HCT116 (cell line): ENCODE measurements around the gene KAT6B. TPM values are rescaled to one million over a fixed set of nuclear protein-coding genes. Genes with fewer than 3 reads are reported as not detected.

Source experiments
- ATAC-seq: fragments of 200-7000 bp; cut with Tn5 transposase; 2 replicates; pipeline ENCODE4 v1.9.1; 2020; ENCODE audit warnings: mild to moderate bottlenecking, moderate library complexity
- BruUV-seq: library from RNA; stranded (reverse); fragments of 400-500 nt; replicated peaks from 2 replicates; lab custom pipeline; 2021; lab: Mats Ljungman, UMichigan
- CTCF ChIA-PET: fragments of 300-600 bp; sonication (Branson Sonifier 250); formaldehyde crosslinking; loops from one replicate; lab custom pipeline; 2021; ENCODE audit warnings: antibody characterized with exemption; lab: Charles Lee
- POLR2A ChIA-PET: fragments of 300-600, 350-600 bp; sonication (Branson Sonifier 250); formaldehyde crosslinking; loops from one replicate; lab custom pipeline; 2021; ENCODE audit warnings: antibody characterized with exemption; lab: Charles Lee
- RAD21 ChIA-PET, 2 experiments: fragments of 300-600 bp; sonication (Branson Sonifier 250); formaldehyde crosslinking; loops; one replicate each; lab custom pipeline; 2023; ENCODE audit warnings: low total read pairs in 2 of 2; ENCODE audit not compliant: uncharacterized antibody in 2 of 2, unreplicated experiment in 2 of 2, low non-redundant PET in 1 of 2; lab: Charles Lee
- DNase-seq: peaks from one replicate; pipeline ENCODE4 v3.0.0-alpha.2; 2010; ENCODE audit warnings: low read depth, low spot score
- H2AFZ ChIP-seq: fragments of 200-600 bp; shearing (Covaris generic), sonication (generic); 2 replicates; pipeline ENCODE4 v1.6.1; 2017; ENCODE audit warnings: low read depth, mixed run types, mixed read lengths, antibody characterized with exemption, low read length; ENCODE audit not compliant: poor library complexity, severe bottlenecking
- H3K27ac ChIP-seq: 2 replicates; pipeline ENCODE4 v1.5.1; 2012; ENCODE audit warnings: low read depth, low read length
- H3K27me3 ChIP-seq: fragments of 200-600 bp; sonication (generic); 2 replicates; pipeline ENCODE4 v1.6.1; 2016; ENCODE audit warnings: mixed run types, low read length, mixed read lengths; ENCODE audit not compliant: insufficient read depth
- H3K36me3 ChIP-seq, 2 experiments: fragments of 200-500 bp in 1 of 2; fragments of 200-600 bp in 1 of 2; sonication (Bioruptor generic) in 1 of 2; sonication (generic) in 1 of 2; 2 replicates each; pipeline versions ENCODE4 v1.5.1 to v1.6.1; 2014 to 2016; ENCODE audit warnings: low read length in 2 of 2, inconsistent platforms in 1 of 2, mixed read lengths in 1 of 2, mixed run types in 1 of 2; ENCODE audit not compliant: insufficient read depth in 2 of 2, control insufficient read depth in 1 of 2
- H3K4me1 ChIP-seq, 2 experiments: fragments of 200-600 bp in 1 of 2; sonication (generic) in 1 of 2; 2 replicates each; pipeline versions ENCODE4 v1.5.1 to v1.6.1; 2012 to 2017; ENCODE audit warnings: low read length in 2 of 2, inconsistent platforms in 1 of 2, mild to moderate bottlenecking in 1 of 2, mixed read lengths in 1 of 2, mixed run types in 1 of 2, moderate library complexity in 1 of 2; ENCODE audit not compliant: insufficient read depth in 2 of 2, control insufficient read depth in 1 of 2
- H3K4me2 ChIP-seq: fragments of 200-600 bp; sonication (generic); 2 replicates; pipeline ENCODE4 v1.6.1; 2017; ENCODE audit warnings: mixed run types, low read length, mixed read lengths
- H3K4me3 ChIP-seq, 2 experiments: fragments of 200-600 bp in 1 of 2; sonication (generic) in 1 of 2; replicated peaks in 1 of 2; 2 replicates each; pipeline ENCODE4 v1.5.1; 2011 to 2016; ENCODE audit warnings: low read length in 2 of 2, control low read depth in 1 of 2, low read depth in 1 of 2, mild to moderate bottlenecking in 1 of 2, mixed read lengths in 1 of 2, mixed run types in 1 of 2
- H3K79me2 ChIP-seq: fragments of 200-600 bp; sonication (generic); 2 replicates; pipeline ENCODE4 v1.6.1; 2017; ENCODE audit warnings: mild to moderate bottlenecking, mixed run types, low read length, moderate library complexity, mixed read lengths; ENCODE audit not compliant: insufficient read depth
- H3K9ac ChIP-seq: fragments of 200-600 bp; sonication (generic); 2 replicates; pipeline ENCODE4 v1.6.1; 2016; ENCODE audit warnings: low read length, mixed read lengths
- H3K9me2 ChIP-seq: fragments of 200-600 bp; sonication (generic), shearing (Covaris generic); 2 replicates; pipeline ENCODE4 v1.6.1; 2017; ENCODE audit warnings: mixed run types, mild to moderate bottlenecking, moderate library complexity; ENCODE audit not compliant: insufficient read depth
- H3K9me3 ChIP-seq, 2 experiments: fragments of 200-500 bp in 1 of 2; fragments of 200-600 bp in 1 of 2; sonication (Bioruptor generic) in 1 of 2; sonication (generic) in 1 of 2; 2 replicates each; pipeline ENCODE4 v1.6.1; 2014 to 2017; ENCODE audit warnings: low read length in 2 of 2, mixed read lengths in 2 of 2, inconsistent platforms in 1 of 2, low read depth in 1 of 2, mild to moderate bottlenecking in 1 of 2, mixed run types in 1 of 2, moderate library complexity in 1 of 2; ENCODE audit not compliant: control insufficient read depth in 1 of 2, insufficient read depth in 1 of 2
- H4K20me1 ChIP-seq: fragments of 200-600 bp; sonication (generic), shearing (Covaris generic); 2 replicates; pipeline ENCODE4 v1.6.1; 2017; ENCODE audit warnings: mixed run types, mild to moderate bottlenecking, moderate library complexity; ENCODE audit not compliant: insufficient read depth
- EGR1 ChIP-seq: IDR thresholded peaks from 2 replicates; pipeline ENCODE4 v1.6.1; 2012; ENCODE audit warnings: low read depth
- ELF1 ChIP-seq: IDR thresholded peaks from 2 replicates; pipeline ENCODE4 v1.6.1; 2012; ENCODE audit warnings: low read depth, borderline replicate concordance
- EZH2 ChIP-seq: fragments of 200-600 bp; sonication (generic); IDR thresholded peaks from 2 replicates; pipeline ENCODE4 v1.6.1; 2017; ENCODE audit warnings: antibody characterized with exemption, mixed run types
- EZH2phosphoT487 ChIP-seq: fragments of 200-600 bp; IDR thresholded peaks from 2 replicates; pipeline ENCODE4 v1.6.1; 2018; ENCODE audit warnings: antibody characterized with exemption, borderline replicate concordance
- FOSL1 ChIP-seq: IDR thresholded peaks from 2 replicates; pipeline ENCODE4 v1.6.1; 2012; ENCODE audit warnings: low read depth
- JUND ChIP-seq: IDR thresholded peaks from 2 replicates; pipeline ENCODE4 v1.6.1; 2012
- ZFX ChIP-seq: fragments of 450-650 bp; IDR thresholded peaks from 2 replicates; pipeline ENCODE4 v1.6.1; 2017
- intact Hi-C: fragments of 100-400 bp; cut with micrococcal nuclease; formaldehyde crosslinking; loops from 2 replicates; pipeline ENCODE4 v1.10.0; 2022
- total RNA-seq: library from RNA; stranded (reverse); gene quantifications from one replicate; pipeline ENCODE4 v1.2.1, GENCODE V29; 2021; ENCODE audit not compliant: unreplicated experiment
- TF ChIP-seq, protein P1 (sequence below): IDR thresholded peaks from 2 replicates; pipeline ENCODE4 v1.6.1; 2012
- TF ChIP-seq, protein P2 (sequence below): IDR thresholded peaks from 2 replicates; pipeline ENCODE4 v1.6.1; 2012
- TF ChIP-seq, protein P3 (sequence below), 3 experiments: fragments of 200-600 bp in 1 of 3; sonication (generic) in 1 of 3; IDR thresholded peaks in 2 of 3; conservative IDR thresholded peaks in 1 of 3; 2 replicates each; pipeline ENCODE4 v1.5.1; 2012 to 2017; ENCODE audit warnings: low read depth in 2 of 3, low read length in 2 of 3, antibody characterized with exemption in 1 of 3, borderline replicate concordance in 1 of 3, control low read depth in 1 of 3, mild to moderate bottlenecking in 1 of 3, mixed read lengths in 1 of 3, mixed run types in 1 of 3, moderate library complexity in 1 of 3; ENCODE audit not compliant: insufficient read depth in 1 of 3

Gene KAT6B
- total RNA-seq, 1 experiment from 2014 or later = 17.8 TPM

DNA sequence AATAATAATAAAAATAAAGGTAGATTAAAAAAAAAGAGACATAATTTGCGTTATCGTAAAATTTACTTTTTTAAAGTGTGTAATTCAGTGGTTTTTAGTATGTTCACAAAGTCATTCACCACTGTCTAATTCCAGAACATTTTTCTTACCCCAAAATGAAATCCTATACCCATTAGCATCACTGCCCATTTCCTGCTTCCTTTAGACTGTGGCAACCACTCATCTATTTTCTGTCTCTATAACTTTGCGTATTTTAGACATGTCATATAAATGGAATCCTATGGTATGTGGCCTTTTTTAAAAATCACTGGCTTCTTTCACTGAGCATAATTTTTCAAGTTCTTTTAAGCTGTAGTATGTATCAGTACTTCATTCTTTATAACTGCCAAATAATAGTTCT, 53.6 kb downstream of the KAT6B start:
- Histone ChIP-seq H3K79me2 (no peaks in the 10 kb centered on the region), H3K9ac (no peak overlapping the region), H3K27me3 (no peaks in the 10 kb centered on the region), H3K9me3 (no peaks in the 10 kb centered on the region), H4K20me1 (no peaks in the 10 kb centered on the region), H3K4me1 (no peaks in the 10 kb centered on the region), H3K27ac (no peak overlapping the region), H3K9me2 (no peaks in the 10 kb centered on the region), H3K4me3 (no peak overlapping the region), H3K4me2 (no peak overlapping the region), H2AFZ (no peak overlapping the region), H3K36me3 (no peaks in the 10 kb centered on the region)
- TF ChIP-seq, protein P1, sequence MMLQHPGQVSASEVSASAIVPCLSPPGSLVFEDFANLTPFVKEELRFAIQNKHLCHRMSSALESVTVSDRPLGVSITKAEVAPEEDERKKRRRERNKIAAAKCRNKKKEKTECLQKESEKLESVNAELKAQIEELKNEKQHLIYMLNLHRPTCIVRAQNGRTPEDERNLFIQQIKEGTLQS = no peak
- TF ChIP-seq EZH2 = no peak
- no peak for TF ChIP-seq JUND
- TF ChIP-seq EGR1 = no peak
- TF ChIP-seq, protein P2, sequence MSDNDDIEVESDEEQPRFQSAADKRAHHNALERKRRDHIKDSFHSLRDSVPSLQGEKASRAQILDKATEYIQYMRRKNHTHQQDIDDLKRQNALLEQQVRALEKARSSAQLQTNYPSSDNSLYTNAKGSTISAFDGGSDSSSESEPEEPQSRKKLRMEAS = no peak
- no peak for TF ChIP-seq ELF1
- RAD21 ChIA-PET = no interaction called here
- DNase-seq (no peak), ATAC-seq (no peak)
- CTCF ChIA-PET = no interaction called here
- no TSS peak for BruUV-seq
- POLR2A ChIA-PET = no interaction called here
- intact Hi-C loops = no loop called here

DNA sequence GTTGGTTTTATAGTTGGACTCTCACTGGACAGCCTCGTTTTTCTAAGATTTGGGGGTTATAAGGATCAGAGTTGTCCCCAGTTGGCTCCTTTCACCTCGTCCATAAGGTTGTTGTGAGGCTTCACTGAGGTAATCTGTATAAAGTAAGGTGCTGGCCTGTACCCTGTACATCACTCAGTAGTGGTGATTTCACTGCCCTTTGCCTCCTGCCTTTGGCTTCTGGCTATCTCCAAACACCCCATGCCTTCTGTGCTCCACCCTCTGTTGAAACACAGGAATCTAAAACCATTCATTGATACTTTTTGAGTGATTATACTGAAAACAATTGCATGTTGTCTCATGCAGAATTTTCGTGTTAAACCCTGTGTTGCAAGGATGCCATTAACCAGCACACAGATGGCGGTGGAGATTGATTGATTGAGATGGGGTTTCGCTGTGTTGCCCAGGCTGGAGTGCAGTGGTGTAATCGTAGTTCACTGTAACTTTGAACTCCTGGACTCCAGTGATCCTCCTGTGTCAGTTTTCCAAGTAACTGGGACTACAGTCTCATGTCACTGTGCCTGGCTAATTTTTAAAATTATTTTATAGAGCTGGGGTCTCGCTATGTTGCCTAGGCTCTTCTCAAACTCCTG, 55.0 kb downstream of the KAT6B start:
- Histone ChIP-seq H3K9me2 (no peaks in the 10 kb centered on the region), H3K27me3 (no peaks in the 10 kb centered on the region), H3K79me2 (no peaks in the 10 kb centered on the region), H3K9ac (no peak overlapping the region), H4K20me1 (no peaks in the 10 kb centered on the region), H3K4me1 (no peaks in the 10 kb centered on the region), H3K36me3 (no peaks in the 10 kb centered on the region), H3K4me2 (no peak overlapping the region), H3K4me3 (no peak overlapping the region), H3K9me3 (no peaks in the 10 kb centered on the region), H3K27ac (no peak overlapping the region), H2AFZ (no peak overlapping the region)
- ATAC-seq (no peak), DNase-seq (no peak)
- ChIA-PET POLR2A (no interaction called here), CTCF (no interaction called here), RAD21 (no interaction called here)
- BruUV-seq = no TSS peak
- intact Hi-C loops = no loop called here
- TF ChIP-seq, protein P3, sequence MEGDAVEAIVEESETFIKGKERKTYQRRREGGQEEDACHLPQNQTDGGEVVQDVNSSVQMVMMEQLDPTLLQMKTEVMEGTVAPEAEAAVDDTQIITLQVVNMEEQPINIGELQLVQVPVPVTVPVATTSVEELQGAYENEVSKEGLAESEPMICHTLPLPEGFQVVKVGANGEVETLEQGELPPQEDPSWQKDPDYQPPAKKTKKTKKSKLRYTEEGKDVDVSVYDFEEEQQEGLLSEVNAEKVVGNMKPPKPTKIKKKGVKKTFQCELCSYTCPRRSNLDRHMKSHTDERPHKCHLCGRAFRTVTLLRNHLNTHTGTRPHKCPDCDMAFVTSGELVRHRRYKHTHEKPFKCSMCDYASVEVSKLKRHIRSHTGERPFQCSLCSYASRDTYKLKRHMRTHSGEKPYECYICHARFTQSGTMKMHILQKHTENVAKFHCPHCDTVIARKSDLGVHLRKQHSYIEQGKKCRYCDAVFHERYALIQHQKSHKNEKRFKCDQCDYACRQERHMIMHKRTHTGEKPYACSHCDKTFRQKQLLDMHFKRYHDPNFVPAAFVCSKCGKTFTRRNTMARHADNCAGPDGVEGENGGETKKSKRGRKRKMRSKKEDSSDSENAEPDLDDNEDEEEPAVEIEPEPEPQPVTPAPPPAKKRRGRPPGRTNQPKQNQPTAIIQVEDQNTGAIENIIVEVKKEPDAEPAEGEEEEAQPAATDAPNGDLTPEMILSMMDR (IDR thresholded peaks at IDR 0.05 in 2 of 3, conservative IDR thresholded peaks at IDR 0.05 in 1 of 3; ENCODE audit: borderline replicate concordance in 1 of 3, insufficient read depth in 1 of 3, low read depth in 2 of 3, low read length in 2 of 3) = no peak
- no peak for TF ChIP-seq ZFX
- no peak for TF ChIP-seq EZH2phosphoT487
- TF ChIP-seq FOSL1 = no peak
